K562 (cell line): ENCODE data around the gene NCOR2.

Experiments used
- ARID1B ChIP-seq: fragments of 450-650 bp; IDR thresholded peaks from 2 replicates; pipeline ENCODE4 v1.6.1; 2016; ENCODE audit warnings: antibody characterized with exemption, mild to moderate bottlenecking, inconsistent platforms
- CTCF ChIP-seq, 3 experiments: IDR thresholded peaks in 2 of 3; conservative IDR thresholded peaks in 1 of 3; 2 replicates each; pipeline ENCODE4 v1.5.1; 2011 to 2012; ENCODE audit warnings: low read length in 3 of 3, mild to moderate bottlenecking in 3 of 3, control low read depth in 2 of 3, improper control_type of control experiment in 1 of 3, inconsistent platforms in 1 of 3, low read depth in 1 of 3, mixed read lengths in 1 of 3, moderate library complexity in 1 of 3; ENCODE audit not compliant: insufficient read depth in 2 of 3
- DDX20 ChIP-seq: fragments of 450-650 bp; IDR thresholded peaks from 2 replicates; pipeline ENCODE4 v1.6.1; 2016; ENCODE audit warnings: missing genetic modification characterization, low read depth, mild to moderate bottlenecking, missing compliant biosample characterization, moderate library complexity
- EGR1 ChIP-seq: fragments of 450-650 bp; conservative IDR thresholded peaks from 2 replicates; pipeline ENCODE4 v1.6.1; 2017; ENCODE audit warnings: mild to moderate bottlenecking
- HNRNPLL ChIP-seq: fragments of 200-400 bp; formaldehyde crosslinking; IDR thresholded peaks from 2 replicates; pipeline ENCODE4 v1.6.1; 2017; ENCODE audit warnings: low read length, low read depth, mild to moderate bottlenecking; ENCODE audit not compliant: poor library complexity, severe bottlenecking
- JUNB ChIP-seq: fragments of 450-650 bp; formaldehyde crosslinking; conservative IDR thresholded peaks from 2 replicates; pipeline ENCODE4 v1.4.0; 2020; ENCODE audit warnings: mild to moderate bottlenecking
- NFIC ChIP-seq: fragments of 450-650 bp; IDR thresholded peaks from 2 replicates; pipeline ENCODE4 v1.6.1; 2017; ENCODE audit warnings: mild to moderate bottlenecking, inconsistent platforms
- NFIX ChIP-seq: fragments of 250-450 bp; sonication (Bioruptor Pico); IDR thresholded peaks from 2 replicates; pipeline ENCODE4 v1.4.0; 2020; ENCODE audit warnings: low read depth, mild to moderate bottlenecking, moderate library complexity
- POLR2A ChIP-seq: fragments of 450-650 bp; conservative IDR thresholded peaks from 2 replicates; pipeline ENCODE4 v1.6.1; 2016
- TCF7L2 ChIP-seq: fragments of 150-350 bp; IDR thresholded peaks from 2 replicates; pipeline ENCODE4 v1.6.1; 2016; ENCODE audit warnings: low read depth, mild to moderate bottlenecking, low read length, moderate library complexity
- TF ChIP-seq, protein P1 (sequence below): fragments of 250-450 bp; sonication (Bioruptor Pico); IDR thresholded peaks from 2 replicates; pipeline ENCODE4 v1.4.0; 2020; ENCODE audit warnings: mild to moderate bottlenecking, moderate library complexity

DNA sequence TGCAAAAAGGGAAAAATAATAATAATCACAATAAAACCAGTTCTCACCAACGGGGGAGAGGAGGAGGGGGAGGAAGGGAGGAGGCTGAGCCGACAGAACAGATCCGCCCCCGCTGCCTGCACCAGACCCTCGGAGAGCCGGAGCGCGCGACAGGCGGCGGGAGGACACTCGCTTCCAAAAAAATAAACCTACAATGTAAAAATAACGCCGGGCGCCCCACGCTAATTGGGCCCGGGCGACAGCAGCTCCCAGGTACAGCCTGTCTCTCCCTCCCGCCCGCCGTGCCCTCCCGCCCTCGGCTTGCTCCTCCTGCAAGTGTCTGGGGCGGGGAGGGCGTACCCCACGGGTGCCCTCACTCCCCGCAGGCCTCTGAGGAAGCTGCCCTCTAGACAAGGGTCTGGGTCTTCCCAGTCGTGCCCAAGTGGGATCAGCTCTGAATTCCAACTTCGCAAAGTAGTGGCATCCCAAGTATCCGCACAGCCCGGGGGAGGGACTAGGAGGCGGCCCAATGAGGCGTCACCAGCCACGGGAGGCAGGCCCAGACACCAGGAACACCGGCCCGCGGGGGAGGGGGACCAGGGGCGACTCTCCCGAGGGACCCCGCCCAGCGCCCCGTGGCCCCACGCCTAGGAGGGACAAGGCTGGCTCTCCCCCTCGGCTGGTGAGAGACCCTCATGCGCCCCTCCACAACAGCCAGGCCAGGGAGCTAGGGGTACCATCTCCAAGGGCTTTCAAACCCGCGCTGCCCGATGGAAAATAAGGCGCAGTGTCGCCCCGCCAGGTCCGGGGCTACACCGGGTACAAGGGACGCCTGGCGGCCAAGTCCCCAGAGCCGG lies 1.0 kb downstream of the NCOR2 start:
- peak in 2 of 3 experiments; percentile 4 to 19; a peak in 1 of 6 replicates for TF ChIP-seq CTCF (IDR thresholded peaks at IDR 0.05 in 2 of 3, conservative IDR thresholded peaks at IDR 0.05 in 1 of 3; ENCODE audit: insufficient read depth in 2 of 3, low read depth in 1 of 3, low read length in 3 of 3)
- TF ChIP-seq JUNB (CRISPR knock-in tag): no peak
- TF ChIP-seq NFIC: no peak
- no peak for TF ChIP-seq NFIX (CRISPR knock-in tag)
- no peak for TF ChIP-seq ARID1B
- TF ChIP-seq, protein P1, sequence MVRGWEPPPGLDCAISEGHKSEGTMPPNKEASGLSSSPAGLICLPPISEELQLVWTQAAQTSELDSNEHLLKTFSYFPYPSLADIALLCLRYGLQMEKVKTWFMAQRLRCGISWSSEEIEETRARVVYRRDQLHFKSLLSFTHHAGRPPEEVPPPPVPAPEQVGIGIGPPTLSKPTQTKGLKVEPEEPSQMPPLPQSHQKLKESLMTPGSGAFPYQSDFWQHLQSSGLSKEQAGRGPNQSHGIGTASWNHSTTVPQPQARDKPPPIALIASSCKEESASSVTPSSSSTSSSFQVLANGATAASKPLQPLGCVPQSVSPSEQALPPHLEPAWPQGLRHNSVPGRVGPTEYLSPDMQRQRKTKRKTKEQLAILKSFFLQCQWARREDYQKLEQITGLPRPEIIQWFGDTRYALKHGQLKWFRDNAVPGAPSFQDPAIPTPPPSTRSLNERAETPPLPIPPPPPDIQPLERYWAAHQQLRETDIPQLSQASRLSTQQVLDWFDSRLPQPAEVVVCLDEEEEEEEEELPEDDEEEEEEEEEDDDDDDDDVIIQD (CRISPR knock-in tag): no peak
- TF ChIP-seq EGR1: peak; percentile 89
- TF ChIP-seq TCF7L2: no peak
- TF ChIP-seq POLR2A: peak; percentile 69
- TF ChIP-seq HNRNPLL: no peak
- TF ChIP-seq DDX20 (tag): no peak
